Neural progenitor cell (in vitro differentiated cells): Measurements from ENCODE around the gene SUSD1. TPM values are rescaled to one million over a fixed set of nuclear protein-coding genes. Genes with fewer than 3 reads are reported as not detected.
"Not testable (repeated sequence)": the region's sequence is repeated elsewhere in the genome, so short reads cannot be mapped to it uniquely, and the experiment has no call there.

Source experiments
- DNase-seq: peaks from one replicate; pipeline ENCODE4 v3.0.0-alpha.2; 2016; ENCODE audit warnings: low spot score
- H2AFZ ChIP-seq: fragments of 200-600 bp; sonication (generic); replicated peaks from 2 replicates; pipeline ENCODE4 v1.6.1; 2016; ENCODE audit warnings: antibody characterized with exemption
- H3F3A ChIP-seq: fragments of 200-600 bp; sonication (generic); 2 replicates; pipeline ENCODE4 v1.6.1; 2016; ENCODE audit warnings: antibody characterized with exemption, low read depth
- H3K27ac ChIP-seq: fragments of 200-600 bp; sonication (generic); 2 replicates; pipeline ENCODE4 v1.5.1; 2016; ENCODE audit warnings: mild to moderate bottlenecking
- H3K27me3 ChIP-seq: fragments of 200-600 bp; sonication (generic); 2 replicates; pipeline ENCODE4 v1.6.1; 2016; ENCODE audit warnings: mild to moderate bottlenecking, moderate library complexity
- H3K36me3 ChIP-seq: fragments of 200-600 bp; sonication (generic); 2 replicates; pipeline ENCODE4 v1.5.1; 2016
- H3K4me1 ChIP-seq: fragments of 200-600 bp; sonication (generic); 2 replicates; pipeline ENCODE4 v1.6.1; 2016; ENCODE audit warnings: mixed run types
- H3K4me2 ChIP-seq: fragments of 200-600 bp; sonication (generic); 2 replicates; pipeline ENCODE4 v1.6.1; 2016
- H3K4me3 ChIP-seq: fragments of 200-600 bp; sonication (generic); 2 replicates; pipeline ENCODE4 v1.5.1; 2016
- H3K79me2 ChIP-seq: fragments of 200-600 bp; sonication (generic); 2 replicates; pipeline ENCODE4 v1.6.1; 2016; ENCODE audit warnings: low read depth
- H3K9ac ChIP-seq: fragments of 200-600 bp; sonication (generic); 2 replicates; pipeline ENCODE4 v1.6.1; 2016
- H3K9me3 ChIP-seq: fragments of 200-600 bp; sonication (generic); 2 replicates; pipeline ENCODE4 v1.5.1; 2016; ENCODE audit warnings: low read depth
- H4K20me1 ChIP-seq: fragments of 200-600 bp; sonication (generic); 2 replicates; pipeline ENCODE4 v1.6.1; 2016; ENCODE audit warnings: low read depth
- H3K27ac Mint-ChIP-seq: 3 replicates; pipeline ENCODE4 v1.8.0; 2021; ENCODE audit warnings: mixed read lengths
- H3K27me3 Mint-ChIP-seq: 2 replicates; pipeline ENCODE4 v1.8.0; 2022; ENCODE audit warnings: low read depth, mild to moderate bottlenecking, inconsistent platforms, moderate library complexity, mixed read lengths; ENCODE audit not compliant: insufficient read depth
- H3K36me3 Mint-ChIP-seq: 3 replicates; pipeline ENCODE4 v1.8.0; 2021; ENCODE audit warnings: mixed read lengths
- H3K4me1 Mint-ChIP-seq: 3 replicates; pipeline ENCODE4 v1.8.0; 2021; ENCODE audit warnings: mixed read lengths
- H3K4me3 Mint-ChIP-seq: 3 replicates; pipeline ENCODE4 v1.8.0; 2021; ENCODE audit warnings: mild to moderate bottlenecking, moderate library complexity, mixed read lengths
- H3K9me3 Mint-ChIP-seq: 3 replicates; pipeline ENCODE4 v1.8.0; 2020; ENCODE audit warnings: mixed read lengths
- CTCF ChIP-seq: fragments of 200-600 bp; sonication (generic); IDR thresholded peaks from 2 replicates; pipeline ENCODE4 v1.5.1; 2017; ENCODE audit warnings: antibody characterized with exemption, mild to moderate bottlenecking
- EZH2 ChIP-seq: fragments of 200-600 bp; sonication (generic); IDR thresholded peaks from 2 replicates; pipeline ENCODE4 v1.6.1; 2017; ENCODE audit warnings: antibody characterized with exemption, mild to moderate bottlenecking, moderate library complexity
- EZH2phosphoT487 ChIP-seq: fragments of 200-600 bp; sonication (generic); IDR thresholded peaks from 2 replicates; pipeline ENCODE4 v1.6.1; 2017; ENCODE audit warnings: antibody characterized with exemption
- total RNA-seq: library from RNA; depleted of rRNA; stranded (reverse); fragments of >200 nt; gene quantifications from 2 replicates; pipeline ENCODE4 v1.2.3, GENCODE V29; 2015; ENCODE audit warnings: low replicate concordance

SUSD1 gene
- total RNA-seq, 1 donor from 2014 or later, result 12.0 TPM

DNA sequence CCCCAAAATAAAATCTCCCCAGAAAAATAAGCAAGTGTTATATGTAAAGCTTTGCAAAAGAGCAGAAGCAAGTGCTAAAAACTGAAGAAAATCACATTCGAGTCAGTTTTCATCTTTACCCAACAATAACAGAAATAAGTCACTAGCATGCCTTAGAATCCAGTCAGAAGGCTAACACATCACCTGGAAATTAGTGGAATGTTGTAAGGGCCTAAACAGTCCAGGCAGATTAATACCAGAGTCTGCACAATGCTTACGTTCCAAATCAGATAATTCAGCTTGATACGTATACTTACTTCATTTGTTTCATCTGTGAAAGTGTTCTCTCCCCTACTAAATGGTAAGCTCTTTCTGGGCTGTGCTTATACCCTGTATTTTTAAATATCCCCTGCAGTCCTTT, 42.7 kb downstream of the SUSD1 start:
- no peak overlapping the region for H3K9ac ChIP-seq
- DNase-seq, result no peak
- peaks cover 2% of the 10 kb centered on the region for H3K4me1 ChIP-seq
- H3K27me3 Mint-ChIP-seq, result no peaks in the 10 kb centered on the region
- no peak overlapping the region for H3K27ac Mint-ChIP-seq
- H3K36me3 ChIP-seq, result no peaks in the 10 kb centered on the region
- no peak overlapping the region for H3K4me3 Mint-ChIP-seq
- H3K4me1 Mint-ChIP-seq, result no peaks in the 10 kb centered on the region
- H3K9me3 ChIP-seq, result peaks cover 6% of the 10 kb centered on the region
- no peak overlapping the region for H3K27ac ChIP-seq
- no peak for TF ChIP-seq EZH2
- TF ChIP-seq CTCF, result no peak
- TF ChIP-seq EZH2phosphoT487, result no peak
- no peaks in the 10 kb centered on the region for H3K36me3 Mint-ChIP-seq
- H4K20me1 ChIP-seq, result no peaks in the 10 kb centered on the region
- peaks cover 6% of the 10 kb centered on the region for H3K9me3 Mint-ChIP-seq
- H3K4me2 ChIP-seq, result no peak overlapping the region
- H3K27me3 ChIP-seq, result no peaks in the 10 kb centered on the region
- no peaks in the 10 kb centered on the region for H3F3A ChIP-seq
- no peak overlapping the region for H2AFZ ChIP-seq
- no peaks in the 10 kb centered on the region for H3K79me2 ChIP-seq
- no peak overlapping the region for H3K4me3 ChIP-seq

- Histone ChIP-seq H2AFZ (no peak overlapping the region), H3K9me3 (peaks cover 6% of the 10 kb centered on the region), H4K20me1 (no peaks in the 10 kb centered on the region), H3K79me2 (no peaks in the 10 kb centered on the region), H3K4me2 (no peak overlapping the region), H3K4me3 (no peak overlapping the region), H3K9ac (no peak overlapping the region), H3K27me3 (no peaks in the 10 kb centered on the region), H3K4me1 (peaks cover 16% of the 10 kb centered on the region), H3K36me3 (no peaks in the 10 kb centered on the region), H3F3A (peaks cover 12% of the 10 kb centered on the region), H3K27ac (no peak overlapping the region)
- Mint-ChIP-seq H3K4me3 (no peak overlapping the region), H3K36me3 (no peaks in the 10 kb centered on the region), H3K4me1 (peaks cover 5% of the 10 kb centered on the region), H3K9me3 (peaks cover 6% of the 10 kb centered on the region), H3K27ac (no peak overlapping the region), H3K27me3 (no peaks in the 10 kb centered on the region)
- no peak for DNase-seq
- TF ChIP-seq EZH2phosphoT487 (no peak), EZH2 (no peak), CTCF (no peak)
These were observed 44.1 kb downstream of the SUSD1 start for GRCh38 chr9:112130997-112131396.

DNA sequence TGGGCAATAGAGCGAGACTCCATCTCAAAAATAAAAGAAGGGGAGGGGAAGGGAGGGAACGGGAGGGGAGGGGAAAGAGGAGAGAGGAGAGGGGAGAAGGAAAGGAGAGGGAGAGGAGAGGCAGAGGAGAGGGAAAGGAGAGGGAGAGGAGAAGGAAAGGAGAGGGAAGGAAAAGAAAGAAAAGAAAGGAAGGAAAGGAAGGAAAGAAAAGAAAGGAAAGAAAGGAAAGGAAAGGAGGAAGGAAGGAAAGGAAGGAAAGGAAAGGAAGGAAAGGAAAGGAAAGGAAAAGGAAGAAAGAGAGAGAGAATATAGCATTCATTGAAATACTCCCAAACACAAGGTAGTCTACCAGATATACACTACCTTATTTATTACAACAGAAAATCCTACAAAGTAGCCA, 44.8 kb downstream of the SUSD1 start:
- no peak for DNase-seq
- no peak for TF ChIP-seq EZH2
- TF ChIP-seq EZH2phosphoT487, result no peak
- no peaks in the 10 kb centered on the region for H4K20me1 ChIP-seq
- H3K4me2 ChIP-seq, result no peak overlapping the region
- no peak overlapping the region for H3K4me3 ChIP-seq
- peaks cover 18% of the 10 kb centered on the region for H3F3A ChIP-seq
- H3K9me3 ChIP-seq, result peaks cover 6% of the 10 kb centered on the region
- Mint-ChIP-seq H3K4me3 (no peak overlapping the region), H3K27ac (no peak overlapping the region), H3K27me3 (no peaks in the 10 kb centered on the region), H3K9me3 (peaks cover 6% of the 10 kb centered on the region), H3K36me3 (no peaks in the 10 kb centered on the region), H3K4me1 (peaks cover 9% of the 10 kb centered on the region)
- no peaks in the 10 kb centered on the region for H3K36me3 ChIP-seq
- H2AFZ ChIP-seq, result no peak overlapping the region
- no peak overlapping the region for H3K27ac ChIP-seq
- H3K27me3 ChIP-seq, result no peaks in the 10 kb centered on the region
- no peaks in the 10 kb centered on the region for H3K79me2 ChIP-seq
- H3K4me1 ChIP-seq, result peaks cover 22% of the 10 kb centered on the region
- no peak overlapping the region for H3K9ac ChIP-seq

DNA sequence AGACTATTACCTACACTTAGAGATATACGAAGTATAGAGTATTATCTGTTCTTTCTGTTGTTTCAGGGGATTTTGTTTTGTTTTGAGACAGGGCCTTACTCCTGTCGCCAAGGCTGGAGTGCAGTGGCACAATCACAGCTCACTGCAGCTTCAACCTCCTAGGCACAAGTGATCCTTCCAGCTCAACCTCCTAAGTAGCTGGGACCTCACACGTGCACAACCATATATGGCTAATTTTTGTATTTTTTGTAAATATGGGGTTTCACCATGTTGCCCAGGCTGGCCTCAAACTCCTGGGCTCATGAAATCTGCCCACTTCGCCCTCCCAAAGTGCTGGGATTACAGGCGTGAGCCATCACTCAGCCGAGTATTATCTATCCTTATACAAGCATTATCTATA, 45.9 kb downstream of the SUSD1 start:
- Histone ChIP-seq H3K27me3 (no peaks in the 10 kb centered on the region), H2AFZ (no peak overlapping the region), H3K79me2 (no peaks in the 10 kb centered on the region), H3K9ac (no peak overlapping the region), H3K9me3 (peaks cover 6% of the 10 kb centered on the region), H3K4me3 (no peak overlapping the region), H3F3A (peaks cover 22% of the 10 kb centered on the region), H3K4me1 (peaks cover 32% of the 10 kb centered on the region), H3K27ac (no peak overlapping the region), H3K4me2 (no peak overlapping the region), H3K36me3 (no peaks in the 10 kb centered on the region), H4K20me1 (no peaks in the 10 kb centered on the region)
- Mint-ChIP-seq H3K9me3 (peaks cover 5% of the 10 kb centered on the region), H3K4me1 (peaks cover 9% of the 10 kb centered on the region), H3K36me3 (no peaks in the 10 kb centered on the region), H3K27ac (no peak overlapping the region), H3K4me3 (no peak overlapping the region), H3K27me3 (no peaks in the 10 kb centered on the region)
- DNase-seq, result no peak
- TF ChIP-seq EZH2 (no peak), CTCF (no peak), EZH2phosphoT487 (no peak)

DNA sequence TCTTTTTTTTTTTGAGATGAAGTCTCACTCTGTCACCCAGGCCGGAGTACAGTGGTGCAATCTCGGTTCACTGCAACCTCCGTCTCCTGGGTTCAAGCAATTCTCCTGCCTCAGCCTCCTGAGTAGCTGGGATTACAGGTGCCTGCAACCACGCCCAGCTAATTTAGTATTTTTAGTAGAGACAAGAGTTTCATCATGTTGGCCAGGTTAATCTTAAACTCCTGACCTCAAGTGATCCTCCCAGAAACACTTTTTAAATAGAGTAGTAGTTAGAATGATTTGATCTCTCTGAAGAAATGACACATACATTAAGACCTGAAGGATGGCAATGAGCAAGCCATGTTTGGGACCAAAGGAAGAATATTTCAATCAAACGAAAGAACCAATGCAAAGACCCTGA, 46.7 kb downstream of the SUSD1 start:
- not testable (repeated sequence) for H3K27ac ChIP-seq, H4K20me1 ChIP-seq, H3K4me3 Mint-ChIP-seq, H3K4me3 ChIP-seq, H3K9me3 Mint-ChIP-seq, H3K4me1 Mint-ChIP-seq, H3K27ac Mint-ChIP-seq, H3K9me3 ChIP-seq, H3K9ac ChIP-seq, H3K36me3 Mint-ChIP-seq, H3K27me3 Mint-ChIP-seq, DNase-seq, H3K4me2 ChIP-seq, H3K27me3 ChIP-seq, H3K79me2 ChIP-seq, H3K36me3 ChIP-seq, H2AFZ ChIP-seq
- H3F3A ChIP-seq, result peaks cover 22% of the 10 kb centered on the region
- peaks cover 32% of the 10 kb centered on the region for H3K4me1 ChIP-seq
